Measurements from ENCODE around the gene DOK7. TPM values are rescaled to one million over a fixed set of nuclear protein-coding genes. Genes with fewer than 3 reads are reported as not detected.

DOK7 gene
- polyA plus RNA-seq, 3 donors, result not detected

DNA sequence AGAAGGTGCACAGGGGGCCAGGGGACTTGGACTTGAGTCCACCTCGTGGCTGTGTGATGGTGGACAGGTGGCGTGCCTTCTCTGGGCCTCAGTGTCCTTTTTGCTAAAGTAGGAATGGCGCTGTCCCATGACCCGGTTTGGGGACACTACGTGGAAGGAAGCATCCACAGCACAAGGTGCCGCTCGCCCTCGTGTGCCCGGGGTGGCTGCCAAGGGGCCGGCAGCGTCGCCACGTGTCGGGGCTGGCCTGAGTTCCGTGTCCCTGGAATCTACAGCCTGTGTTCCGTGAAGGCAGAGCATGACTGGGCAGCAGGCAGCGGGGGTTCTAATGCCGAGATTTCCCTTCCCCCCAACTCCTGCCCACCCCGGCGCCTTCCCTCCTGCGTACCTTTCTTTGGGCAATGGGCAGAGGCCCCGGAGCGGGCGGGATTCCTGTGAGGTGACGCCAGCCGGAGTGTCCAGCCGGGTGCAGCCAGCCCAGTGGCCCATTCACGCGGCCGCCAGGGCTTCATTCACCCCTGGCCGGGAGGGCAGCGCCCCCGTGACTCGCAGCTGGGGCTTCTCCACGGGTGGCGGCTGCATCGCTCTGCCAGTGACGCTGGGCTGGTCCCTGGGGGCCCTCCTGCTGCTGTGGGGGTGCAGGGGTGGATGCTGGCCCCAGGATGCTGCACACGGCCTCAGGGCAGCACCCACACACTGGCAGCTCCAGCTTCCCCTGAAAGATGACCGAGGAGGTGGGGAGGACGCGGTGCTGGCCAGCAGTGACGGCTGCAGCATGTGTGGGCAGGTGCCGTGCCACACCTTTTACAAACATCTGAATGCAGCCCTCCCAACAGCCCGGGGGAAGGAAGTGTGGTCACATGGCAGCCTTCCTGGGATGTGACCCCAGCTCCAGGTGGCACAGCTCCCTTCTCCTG is 21.2 kb downstream of the DOK7 start:
- Histone ChIP-seq H3K9ac (ENCODE audit: insufficient read depth, low read length, poor library complexity, severe bottlenecking) (no peak overlapping the region), H3K79me2 (ENCODE audit: insufficient read depth, low read length) (no peaks in the 10 kb centered on the region), H3K36me3 (replicated peaks in 1 of 2; ENCODE audit: control insufficient read depth in 1 of 2, insufficient read depth in 2 of 2, low read length in 2 of 2) (no peaks in the 10 kb centered on the region), H3K4me1 (ENCODE audit: control insufficient read depth in 1 of 2, insufficient read depth in 2 of 2, low read length in 2 of 2) (peaks cover 6 to 10% of the 10 kb centered on the region in 2 donors), H3K27ac (ENCODE audit: low read depth in 1 of 2, low read length in 2 of 2) (no peak overlapping the region), H3K9me3 (replicated peaks in 1 of 2; ENCODE audit: control insufficient read depth in 1 of 2, insufficient read depth in 1 of 2, low read length in 2 of 2) (no peaks in the 10 kb centered on the region), H4K20me1 (ENCODE audit: insufficient read depth, low read length) (no peaks in the 10 kb centered on the region), H3K4me3 (replicated peaks in 1 of 3; ENCODE audit: low read depth in 2 of 3, low read length in 3 of 3) (no peak overlapping the region), H3K27me3 (ENCODE audit: control insufficient read depth in 2 of 2, insufficient read depth in 2 of 2, low read length in 2 of 2) (peaks cover 0 to 46% of the 10 kb centered on the region in 2 donors), H2AFZ (ENCODE audit: insufficient read depth, low read depth, low read length, poor library complexity, severe bottlenecking) (no peak overlapping the region), H3K4me2 (replicated peaks; ENCODE audit: extremely low read depth, low read length, poor library complexity, severe bottlenecking) (no peak overlapping the region)
- Mint-ChIP-seq H3K27ac (no peak overlapping the region), H3K4me3 (peak overlapping the region in 1 of 2 donors; percentile 64), H3K36me3 (no peaks in the 10 kb centered on the region), H3K4me1 (peaks cover 3% of the 10 kb centered on the region), H3K9me3 (peaks cover 0 to 2% (median 0%) of the 10 kb centered on the region in 7 donors), H3K27me3 (ENCODE audit: low read depth in 3 of 3) (peaks cover 50 to 79% (median 50%) of the 10 kb centered on the region in 3 donors)
- WGBS (ENCODE audit: insufficient coverage), result 61% methylated on average over 37 of the region's 45 CpGs
- TF ChIP-seq, protein P1, sequence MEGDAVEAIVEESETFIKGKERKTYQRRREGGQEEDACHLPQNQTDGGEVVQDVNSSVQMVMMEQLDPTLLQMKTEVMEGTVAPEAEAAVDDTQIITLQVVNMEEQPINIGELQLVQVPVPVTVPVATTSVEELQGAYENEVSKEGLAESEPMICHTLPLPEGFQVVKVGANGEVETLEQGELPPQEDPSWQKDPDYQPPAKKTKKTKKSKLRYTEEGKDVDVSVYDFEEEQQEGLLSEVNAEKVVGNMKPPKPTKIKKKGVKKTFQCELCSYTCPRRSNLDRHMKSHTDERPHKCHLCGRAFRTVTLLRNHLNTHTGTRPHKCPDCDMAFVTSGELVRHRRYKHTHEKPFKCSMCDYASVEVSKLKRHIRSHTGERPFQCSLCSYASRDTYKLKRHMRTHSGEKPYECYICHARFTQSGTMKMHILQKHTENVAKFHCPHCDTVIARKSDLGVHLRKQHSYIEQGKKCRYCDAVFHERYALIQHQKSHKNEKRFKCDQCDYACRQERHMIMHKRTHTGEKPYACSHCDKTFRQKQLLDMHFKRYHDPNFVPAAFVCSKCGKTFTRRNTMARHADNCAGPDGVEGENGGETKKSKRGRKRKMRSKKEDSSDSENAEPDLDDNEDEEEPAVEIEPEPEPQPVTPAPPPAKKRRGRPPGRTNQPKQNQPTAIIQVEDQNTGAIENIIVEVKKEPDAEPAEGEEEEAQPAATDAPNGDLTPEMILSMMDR (IDR thresholded peaks at IDR 0.05), result no peak
- no peak for DNase-seq
- intact Hi-C loops (cut with micrococcal nuclease), result no loop called here

DNA sequence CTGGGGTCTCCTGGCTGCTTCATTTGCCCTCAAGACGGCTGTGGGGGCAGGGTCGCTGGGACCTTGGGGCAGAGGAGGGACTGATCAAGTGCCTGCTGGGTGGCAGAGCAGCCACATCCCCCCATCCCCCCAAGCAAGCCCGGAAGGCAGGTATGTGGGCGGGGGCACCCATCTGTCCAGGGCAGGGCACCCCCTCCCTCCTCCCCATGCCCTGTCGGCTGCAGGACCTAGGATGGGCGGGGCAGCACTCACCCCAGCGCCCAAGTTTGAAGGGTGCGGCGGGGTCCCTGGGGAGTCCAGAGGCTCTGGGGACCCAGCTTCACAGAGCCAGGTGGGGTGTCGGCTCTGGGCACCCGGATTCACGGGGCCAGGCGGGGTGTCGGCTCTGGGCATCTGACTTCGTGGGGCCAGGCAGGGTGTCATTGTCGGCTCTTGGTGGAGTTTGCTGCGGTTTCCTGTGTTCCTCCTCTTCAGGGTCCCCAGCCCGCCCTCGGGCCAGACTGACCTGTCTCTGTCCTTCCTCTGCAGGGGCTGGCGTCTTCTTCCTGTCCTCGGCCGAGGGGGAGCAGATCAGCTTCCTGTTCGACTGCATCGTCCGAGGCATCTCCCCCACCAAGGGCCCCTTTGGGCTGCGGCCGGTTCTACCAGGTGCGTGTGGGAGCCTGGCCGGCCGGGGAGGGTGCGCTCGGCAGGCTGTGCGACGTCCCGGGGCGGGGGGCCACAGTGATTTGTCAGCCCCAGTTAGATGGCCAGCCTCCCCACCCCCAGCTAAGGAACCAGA is 22.1 kb downstream of the DOK7 start:
- Histone ChIP-seq H3K9ac (ENCODE audit: insufficient read depth, low read length, poor library complexity, severe bottlenecking) (peak overlapping the region; percentile 2), H2AFZ (ENCODE audit: insufficient read depth, low read depth, low read length, poor library complexity, severe bottlenecking) (peak overlapping the region; percentile 29), H3K9me3 (replicated peaks in 1 of 2; ENCODE audit: control insufficient read depth in 1 of 2, insufficient read depth in 1 of 2, low read length in 2 of 2) (no peaks in the 10 kb centered on the region), H3K36me3 (replicated peaks in 1 of 2; ENCODE audit: control insufficient read depth in 1 of 2, insufficient read depth in 2 of 2, low read length in 2 of 2) (no peaks in the 10 kb centered on the region), H3K27me3 (ENCODE audit: control insufficient read depth in 2 of 2, insufficient read depth in 2 of 2, low read length in 2 of 2) (peaks cover 0 to 46% of the 10 kb centered on the region in 2 donors), H3K4me2 (replicated peaks; ENCODE audit: extremely low read depth, low read length, poor library complexity, severe bottlenecking) (peak overlapping the region; percentile 35), H3K4me3 (replicated peaks in 1 of 3; ENCODE audit: low read depth in 2 of 3, low read length in 3 of 3) (no peak overlapping the region), H4K20me1 (ENCODE audit: insufficient read depth, low read length) (no peaks in the 10 kb centered on the region), H3K79me2 (ENCODE audit: insufficient read depth, low read length) (no peaks in the 10 kb centered on the region), H3K27ac (ENCODE audit: low read depth in 1 of 2, low read length in 2 of 2) (no peak overlapping the region), H3K4me1 (ENCODE audit: control insufficient read depth in 1 of 2, insufficient read depth in 2 of 2, low read length in 2 of 2) (peaks cover 6 to 10% of the 10 kb centered on the region in 2 donors)
- TF ChIP-seq, protein P1 (IDR thresholded peaks at IDR 0.05), result no peak
- Mint-ChIP-seq H3K4me1 (peaks cover 3% of the 10 kb centered on the region), H3K27me3 (ENCODE audit: low read depth in 3 of 3) (peaks cover 50 to 86% (median 56%) of the 10 kb centered on the region in 3 donors), H3K27ac (no peak overlapping the region), H3K4me3 (peak overlapping the region; percentile 67 to 85), H3K9me3 (peaks cover 0 to 2% (median 0%) of the 10 kb centered on the region in 7 donors), H3K36me3 (no peaks in the 10 kb centered on the region)
- WGBS (ENCODE audit: insufficient coverage), result 15% methylated on average over 30 of the region's 36 CpGs
- DNase-seq, result no peak
- intact Hi-C loops (cut with micrococcal nuclease), result no loop called here

All from CD14-positive monocyte (primary cell).